ENCODE results near the gene ZNF469. TPM values are rescaled to one million over a fixed set of nuclear protein-coding genes. Genes with fewer than 3 reads are reported as not detected.

ZNF469 gene
- total RNA-seq, 6 experiments from 2014 or later = 0.22 to 1.3 (median 0.37) TPM

DNA sequence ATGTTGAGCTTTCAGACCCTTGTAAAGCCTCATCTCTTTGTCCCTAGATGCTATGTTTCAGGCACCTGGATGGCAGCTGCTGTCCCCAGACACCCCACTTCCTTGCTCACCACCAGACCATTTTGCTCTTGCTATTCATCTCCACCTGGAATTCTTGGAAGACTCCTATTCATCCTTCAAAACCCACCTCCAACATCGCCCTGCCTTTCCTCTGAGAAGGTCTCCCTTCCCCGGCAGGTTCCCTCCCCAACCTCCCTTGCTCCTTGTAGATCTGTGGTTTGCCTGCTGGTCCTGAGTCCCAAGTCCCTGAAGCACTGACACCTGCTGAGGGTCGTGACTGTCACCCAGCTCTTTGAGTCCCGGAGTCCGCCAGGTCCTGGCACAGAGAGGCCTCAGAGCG, 9.9 kb downstream of the ZNF469 start:
- WGBS (ENCODE audit: insufficient coverage, low coverage, low lambda C conversion rate, missing lambda C conversion rate) = 40% methylated on average over 2 of the region's 6 CpGs
- TF ChIP-seq POLR2A (IDR thresholded peaks at IDR 0.05) = no peak
- TF ChIP-seq, protein P1, sequence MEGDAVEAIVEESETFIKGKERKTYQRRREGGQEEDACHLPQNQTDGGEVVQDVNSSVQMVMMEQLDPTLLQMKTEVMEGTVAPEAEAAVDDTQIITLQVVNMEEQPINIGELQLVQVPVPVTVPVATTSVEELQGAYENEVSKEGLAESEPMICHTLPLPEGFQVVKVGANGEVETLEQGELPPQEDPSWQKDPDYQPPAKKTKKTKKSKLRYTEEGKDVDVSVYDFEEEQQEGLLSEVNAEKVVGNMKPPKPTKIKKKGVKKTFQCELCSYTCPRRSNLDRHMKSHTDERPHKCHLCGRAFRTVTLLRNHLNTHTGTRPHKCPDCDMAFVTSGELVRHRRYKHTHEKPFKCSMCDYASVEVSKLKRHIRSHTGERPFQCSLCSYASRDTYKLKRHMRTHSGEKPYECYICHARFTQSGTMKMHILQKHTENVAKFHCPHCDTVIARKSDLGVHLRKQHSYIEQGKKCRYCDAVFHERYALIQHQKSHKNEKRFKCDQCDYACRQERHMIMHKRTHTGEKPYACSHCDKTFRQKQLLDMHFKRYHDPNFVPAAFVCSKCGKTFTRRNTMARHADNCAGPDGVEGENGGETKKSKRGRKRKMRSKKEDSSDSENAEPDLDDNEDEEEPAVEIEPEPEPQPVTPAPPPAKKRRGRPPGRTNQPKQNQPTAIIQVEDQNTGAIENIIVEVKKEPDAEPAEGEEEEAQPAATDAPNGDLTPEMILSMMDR (IDR thresholded peaks at IDR 0.05) = no peak
- no peaks in the 10 kb centered on the region for H3K4me1 ChIP-seq
- intact Hi-C loops (cut with DNase I) = no loop called here
- H3K36me3 ChIP-seq = no peaks in the 10 kb centered on the region
- ATAC-seq = no peak
- no peak overlapping the region for H3K4me3 ChIP-seq
- no peaks in the 10 kb centered on the region for H3K27me3 ChIP-seq
- H3K27ac ChIP-seq = no peak overlapping the region
- H3K9me3 ChIP-seq = no peaks in the 10 kb centered on the region
- no peak for DNase-seq

DNA sequence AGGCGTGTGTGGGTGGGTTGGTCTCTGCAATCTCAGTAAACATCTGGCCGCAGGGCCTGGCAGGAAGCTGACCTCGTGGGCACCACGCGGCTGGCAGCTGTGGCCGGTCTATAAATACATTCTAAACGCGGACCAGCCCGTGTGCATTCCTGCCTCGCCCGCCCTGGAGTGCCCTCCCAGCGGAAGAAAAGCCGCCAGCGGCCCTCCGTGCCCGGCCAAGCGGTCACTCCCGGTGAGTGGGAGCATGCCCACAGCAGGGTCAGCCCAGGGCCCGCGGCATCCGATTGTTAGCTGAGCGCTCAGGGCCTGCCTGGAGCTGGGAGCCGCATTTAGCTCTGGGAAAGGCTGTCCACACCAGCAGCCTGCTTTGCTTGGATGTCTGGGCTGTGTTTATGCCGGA, 10.3 kb downstream of the ZNF469 start:
- Histone ChIP-seq H3K27me3 (no peaks in the 10 kb centered on the region), H3K4me1 (no peaks in the 10 kb centered on the region), H3K9me3 (no peaks in the 10 kb centered on the region), H3K4me3 (no peak overlapping the region), H3K36me3 (no peaks in the 10 kb centered on the region), H3K27ac (no peak overlapping the region)
- TF ChIP-seq, protein P1 (IDR thresholded peaks at IDR 0.05) = no peak
- no peak for TF ChIP-seq POLR2A (IDR thresholded peaks at IDR 0.05)
- DNase-seq (no peak), ATAC-seq (no peak)
- 51% methylated on average over 6 of the region's 24 CpGs for WGBS (ENCODE audit: insufficient coverage, low coverage, low lambda C conversion rate, missing lambda C conversion rate)
- intact Hi-C loops (cut with DNase I) = no loop called here

DNA sequence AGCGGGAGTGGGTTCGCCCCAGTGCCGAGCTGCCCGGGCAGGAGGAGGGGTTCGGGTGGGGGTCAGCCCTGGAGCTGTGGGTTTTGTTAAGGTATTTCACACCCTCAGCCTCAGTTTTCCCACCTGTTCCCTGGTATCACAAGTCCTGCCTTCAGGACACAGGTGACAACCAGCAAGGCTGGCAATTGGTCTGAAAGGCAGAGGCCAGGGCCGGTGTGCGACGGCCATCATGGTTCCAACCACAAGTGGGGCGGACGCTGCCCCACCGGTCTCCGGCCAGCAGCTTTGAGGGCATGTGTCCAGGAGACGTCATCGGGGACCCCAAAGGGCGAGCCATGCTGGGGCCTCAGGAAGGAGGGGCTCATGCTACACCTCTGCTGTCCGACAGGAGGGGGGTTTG, 10.8 kb downstream of the ZNF469 start:
- TF ChIP-seq POLR2A (IDR thresholded peaks at IDR 0.05) = no peak
- TF ChIP-seq, protein P1 (IDR thresholded peaks at IDR 0.05) = no peak
- Histone ChIP-seq H3K9me3 (no peaks in the 10 kb centered on the region), H3K36me3 (no peaks in the 10 kb centered on the region), H3K4me3 (no peak overlapping the region), H3K4me1 (no peaks in the 10 kb centered on the region), H3K27ac (no peak overlapping the region), H3K27me3 (no peaks in the 10 kb centered on the region)
- intact Hi-C loops (cut with DNase I) = no loop called here
- ATAC-seq (no peak), DNase-seq (no peak)
- no CpG with 5 or more reads among the region's 16 CpGs for WGBS (ENCODE audit: insufficient coverage, low coverage, low lambda C conversion rate, missing lambda C conversion rate)

DNA sequence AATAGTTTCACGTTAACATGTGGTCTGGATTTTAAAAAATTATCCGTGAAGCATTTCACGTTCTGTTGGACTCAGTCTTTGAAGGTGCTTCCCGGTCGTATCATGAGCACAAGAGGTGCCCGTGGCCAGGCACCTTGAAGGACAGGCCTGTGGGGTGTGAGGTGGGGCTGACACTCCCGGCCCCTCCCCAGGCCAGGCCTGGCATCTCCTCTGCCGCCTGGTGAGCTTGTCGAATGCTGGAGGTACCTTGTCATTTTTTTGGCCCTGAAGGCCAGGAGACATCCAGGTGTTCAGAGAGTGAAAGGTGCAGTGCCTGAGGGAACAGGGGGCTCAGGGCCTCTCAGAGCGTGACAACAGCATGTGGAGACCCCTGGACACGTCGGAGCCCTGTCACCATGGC, 11.7 kb downstream of the ZNF469 start:
- TF ChIP-seq, protein P1 (IDR thresholded peaks at IDR 0.05) = no peak
- no peak for TF ChIP-seq POLR2A (IDR thresholded peaks at IDR 0.05)
- ATAC-seq (no peak), DNase-seq (no peak)
- intact Hi-C loops (cut with DNase I) = no loop called here
- Histone ChIP-seq H3K27ac (no peak overlapping the region), H3K4me1 (no peaks in the 10 kb centered on the region), H3K27me3 (no peaks in the 10 kb centered on the region), H3K4me3 (no peak overlapping the region), H3K9me3 (no peaks in the 10 kb centered on the region), H3K36me3 (no peaks in the 10 kb centered on the region)
- 49% methylated on average over 9 of the region's 12 CpGs for WGBS (ENCODE audit: insufficient coverage, low coverage, low lambda C conversion rate, missing lambda C conversion rate)
